Ecto neural progenitor cell (in vitro differentiated cells): ENCODE measurements around the gene CHKB.

Source experiments
- DNase-seq: peaks from one replicate; pipeline ENCODE4 v3.0.0-alpha.2; 2018; ENCODE audit warnings: low spot score

CHKB gene

GRCh38 chr22:50572965-50573364, 9.7 kb downstream of the CHKB start:
- no peak for DNase-seq

GRCh38 chr22:50571264-50572175, 11.1 kb downstream of the CHKB start:
- peak; percentile 29 for DNase-seq

- peak; percentile 32 for DNase-seq
These were observed 11.8 kb downstream of the CHKB start for GRCh38 chr22:50570861-50571260.

- DNase-seq: peak; percentile 26
These were observed 12.6 kb downstream of the CHKB start for GRCh38 chr22:50569896-50570535.

DNA sequence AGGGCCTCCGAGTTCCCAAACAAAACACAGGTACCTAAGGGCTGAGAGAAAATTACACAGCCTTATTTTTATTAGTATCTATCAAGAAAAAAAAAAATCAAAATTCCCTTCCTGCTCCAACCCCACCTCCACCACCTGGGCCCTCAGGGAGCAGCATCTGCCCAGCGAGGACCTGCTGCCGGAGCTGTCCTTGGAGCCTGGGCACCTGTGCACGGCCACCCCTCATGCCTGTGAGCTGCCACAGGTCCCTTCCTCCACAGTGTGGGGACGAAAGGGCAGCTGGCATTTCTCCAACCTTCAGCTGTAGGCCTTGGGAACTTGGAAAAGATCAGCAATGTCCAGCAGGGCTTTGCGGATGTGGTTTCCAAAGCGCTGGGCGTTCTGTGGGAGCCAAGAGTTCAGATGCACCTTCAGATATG, 13.6 kb downstream of the CHKB start:
- peak; percentile 36 for DNase-seq

GRCh38 chr22:50568626-50569025, 14.0 kb downstream of the CHKB start:
- peak; percentile 38 for DNase-seq

- no peak for DNase-seq
These were observed 14.9 kb downstream of the CHKB start for GRCh38 chr22:50567721-50568252.

DNA sequence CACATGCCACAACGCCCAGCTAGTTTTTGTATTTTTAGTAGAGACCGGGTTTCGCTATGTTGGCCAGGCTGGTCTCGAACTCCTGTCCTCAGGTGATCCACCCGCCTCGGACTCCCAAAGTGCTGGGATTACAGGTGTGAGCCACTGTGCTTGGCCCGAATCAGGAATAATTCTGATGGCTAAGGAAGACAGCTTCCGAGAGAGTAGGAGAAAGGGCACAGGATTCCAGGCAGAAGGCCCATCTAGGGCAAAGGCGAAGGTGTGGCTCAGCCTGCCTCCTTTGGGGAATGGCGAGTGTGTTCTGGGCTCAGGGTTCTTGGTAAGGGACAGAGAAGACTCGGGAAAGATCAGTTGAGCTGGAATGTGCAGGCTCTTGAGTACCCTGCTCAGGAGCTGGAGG, 18.4 kb downstream of the CHKB start:
- no peak for DNase-seq

- DNase-seq: no peak
These were observed 19.1 kb downstream of the CHKB start for GRCh38 chr22:50563413-50564160.

- peak; percentile 99 for DNase-seq
These were observed 19.9 kb downstream of the CHKB start, which contains the start of gene SYCE3 for GRCh38 chr22:50562523-50563412. Gene SYCE3 (minus strand): TSS chr22:50562919. CDS start chr22:50556405, 6,514 bp downstream.

- DNase-seq: no peak
These were observed 21.0 kb downstream of the CHKB start for GRCh38 chr22:50561401-50562358.

- DNase-seq: no peak
These were observed 22.6 kb downstream of the CHKB start for GRCh38 chr22:50560034-50560433.

GRCh38 chr22:50556703-50557102, 25.9 kb downstream of the CHKB start:
- no peak for DNase-seq

- DNase-seq: no peak
These were observed 29.3 kb downstream of the CHKB start for GRCh38 chr22:50553310-50553709.

GRCh38 chr22:50551160-50551752, 31.4 kb downstream of the CHKB start:
- DNase-seq: no peak

DNA sequence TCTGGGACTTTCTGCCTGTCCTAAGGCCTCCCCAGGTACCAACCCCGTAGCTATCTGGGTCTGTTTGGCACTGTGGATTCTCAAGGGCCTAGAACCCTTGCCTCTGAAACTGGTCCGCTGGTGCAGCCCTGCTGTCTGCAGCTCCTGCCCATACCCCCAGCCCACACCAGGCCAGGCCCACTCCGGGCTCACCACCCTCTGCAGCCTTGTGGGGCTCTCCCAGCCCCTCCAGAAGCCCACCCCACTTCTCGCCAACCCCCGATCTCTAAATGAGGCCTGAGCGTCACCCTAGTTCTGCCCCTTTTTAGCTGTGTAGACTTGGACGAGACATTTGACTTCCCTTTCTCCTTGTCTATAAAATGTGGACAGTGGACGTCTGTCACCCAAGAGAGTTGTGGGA, 32.3 kb downstream of the CHKB start:
- no peak for DNase-seq

DNA sequence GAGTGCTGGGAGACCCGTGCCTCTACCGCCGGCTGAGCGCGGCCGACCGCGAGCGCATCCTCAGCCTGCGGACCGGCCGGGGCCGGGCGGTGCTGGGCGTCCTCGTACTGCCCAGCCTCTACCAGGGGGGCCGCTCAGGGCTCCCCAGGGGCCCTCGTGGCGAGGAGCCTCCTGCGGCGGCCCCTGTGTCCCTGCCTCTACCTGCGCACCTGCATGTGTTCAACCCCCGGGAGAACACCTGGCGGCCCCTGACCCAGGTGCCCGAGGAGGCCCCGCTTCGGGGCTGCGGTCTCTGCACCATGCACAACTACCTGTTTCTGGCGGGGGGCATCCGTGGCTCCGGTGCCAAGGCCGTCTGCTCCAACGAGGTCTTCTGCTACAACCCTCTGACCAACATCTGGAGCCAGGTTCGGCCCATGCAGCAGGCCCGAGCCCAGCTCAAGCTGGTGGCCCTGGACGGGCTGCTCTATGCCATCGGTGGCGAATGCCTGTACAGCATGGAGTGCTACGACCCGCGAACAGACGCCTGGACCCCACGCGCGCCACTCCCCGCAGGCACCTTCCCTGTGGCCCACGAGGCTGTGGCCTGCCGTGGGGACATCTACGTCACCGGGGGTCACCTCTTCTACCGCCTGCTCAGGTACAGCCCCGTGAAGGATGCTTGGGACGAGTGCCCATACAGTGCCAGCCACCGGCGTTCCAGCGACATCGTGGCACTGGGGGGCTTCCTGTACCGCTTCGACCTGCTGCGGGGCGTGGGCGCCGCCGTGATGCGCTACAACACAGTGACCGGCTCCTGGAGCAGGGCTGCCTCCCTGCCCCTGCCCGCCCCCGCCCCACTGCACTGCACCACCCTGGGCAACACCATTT, 33.5 kb downstream of the CHKB start:
- DNase-seq: peak; percentile 46

GRCh38 chr22:50548040-50548920, 34.4 kb downstream of the CHKB start:
- DNase-seq: no peak
